K562 (cell line): Measurements from ENCODE around the gene RXRA. TPM values are rescaled to one million over a fixed set of nuclear protein-coding genes. Genes with fewer than 3 reads are reported as not detected.

ENCODE experiments used
- ATAC-seq: fragments of 200-7000 bp; cut with Tn5 transposase; 3 replicates; pipeline ENCODE4 v1.9.1; 2020; ENCODE audit warnings: moderate library complexity
- BruUV-seq: library from RNA; stranded (reverse); fragments of 400-500 nt; replicated peaks from 2 replicates; lab custom pipeline; 2021; lab: Mats Ljungman, UMichigan
- CTCF ChIA-PET: fragments of 300-600 bp; formaldehyde crosslinking; extraction: SDS; loops from one replicate; lab custom pipeline; 2021; ENCODE audit warnings: low intra/inter-chr PET ratio; lab: Yijun Ruan, JAX
- POLR2A ChIA-PET: fragments of 300-600, 350-650 bp; sonication (Branson Sonifier 250); formaldehyde crosslinking; extraction: SDS; loops from one replicate; lab custom pipeline; 2021; ENCODE audit warnings: antibody characterized with exemption, inconsistent platforms; lab: Yijun Ruan, JAX
- DNase-seq, 4 experiments: peaks; one replicate each; pipeline versions ENCODE4 v3.0.0 to v3.0.0-alpha.2; 2011 to 2018; ENCODE audit warnings: low spot score in 3 of 4, mixed read lengths in 3 of 4; ENCODE audit errors: extremely low read depth in 1 of 4
- FAIRE-seq: peaks from 2 replicates; lab custom pipeline; 2011; peaks lifted over from hg19 to GRCh38; lab: Jason Lieb, UNC
- H2AFZ ChIP-seq: 2 replicates; pipeline ENCODE4 v1.6.0; 2011; ENCODE audit warnings: low read depth, low read length, control low read depth, inconsistent platforms
- H3K27ac ChIP-seq: fragments of 200-600 bp; 3 replicates; pipeline ENCODE4 v1.8.0; 2011; ENCODE audit warnings: low read depth, mild to moderate bottlenecking, control low read depth, inconsistent platforms, low read length, moderate library complexity, mixed read lengths; ENCODE audit errors: extremely low read depth
- H3K27me3 ChIP-seq, 2 experiments: fragments of 300-600 bp in 1 of 2; 2 replicates in 1 of 2; 3 replicates in 1 of 2; pipeline versions ENCODE4 v1.6.0 to v1.8.0; 2011; ENCODE audit warnings: inconsistent platforms in 2 of 2, low read length in 2 of 2, mild to moderate bottlenecking in 1 of 2, mixed read lengths in 1 of 2, moderate library complexity in 1 of 2; ENCODE audit not compliant: control insufficient read depth in 2 of 2, insufficient read depth in 2 of 2
- H3K36me3 ChIP-seq: fragments of 300-600 bp; 3 replicates; pipeline ENCODE4 v1.8.0; 2011; ENCODE audit warnings: mild to moderate bottlenecking, low read length, inconsistent platforms; ENCODE audit not compliant: control insufficient read depth, insufficient read depth
- H3K4me1 ChIP-seq, 2 experiments: fragments of 200-600 bp in 1 of 2; replicated peaks in 1 of 2; 2 replicates in 1 of 2; 3 replicates in 1 of 2; pipeline versions ENCODE4 v1.5.1 to v1.8.0; 2011; ENCODE audit warnings: inconsistent platforms in 2 of 2, low read length in 2 of 2, mild to moderate bottlenecking in 1 of 2, mixed read lengths in 1 of 2, moderate library complexity in 1 of 2; ENCODE audit not compliant: control insufficient read depth in 2 of 2, insufficient read depth in 2 of 2
- H3K4me2 ChIP-seq: 2 replicates; pipeline ENCODE4 v1.6.1; 2011; ENCODE audit warnings: low read length, control low read depth, inconsistent platforms, mixed read lengths; ENCODE audit not compliant: insufficient read depth
- H3K4me3 ChIP-seq: fragments of 200-600 bp; sonication (generic), shearing (Covaris generic); 2 replicates; pipeline ENCODE4 v1.5.1; 2016; ENCODE audit warnings: control low read depth, inconsistent platforms
- H3K79me2 ChIP-seq: fragments of 200-600 bp; 3 replicates; pipeline ENCODE4 v1.8.0; 2011; ENCODE audit warnings: low read length, inconsistent platforms; ENCODE audit not compliant: control insufficient read depth, insufficient read depth
- H3K9ac ChIP-seq, 2 experiments: 2 replicates each; pipeline versions ENCODE4 v1.6.0 to v1.6.1; 2011; ENCODE audit warnings: low read depth in 2 of 2, low read length in 2 of 2, control low read depth in 1 of 2, inconsistent platforms in 1 of 2, mild to moderate bottlenecking in 1 of 2, mixed read lengths in 1 of 2; ENCODE audit not compliant: insufficient read depth in 1 of 2
- H3K9me1 ChIP-seq: one replicate; pipeline ENCODE4 v1.6.0; 2011; ENCODE audit warnings: inconsistent platforms, mild to moderate bottlenecking, low read length, moderate library complexity; ENCODE audit not compliant: control insufficient read depth, insufficient read depth
- H3K9me3 ChIP-seq: replicated peaks from 2 replicates; pipeline ENCODE4 v1.5.1; 2011; ENCODE audit warnings: low read depth, low read length, inconsistent platforms; ENCODE audit not compliant: control insufficient read depth, insufficient read depth
- H4K20me1 ChIP-seq: replicated peaks from 2 replicates; pipeline ENCODE4 v1.6.1; 2011; ENCODE audit warnings: low read length, inconsistent platforms, mixed read lengths; ENCODE audit not compliant: control insufficient read depth, insufficient read depth
- CCNT2 ChIP-seq: IDR thresholded peaks from 2 replicates; pipeline ENCODE4 v1.6.1; 2011; ENCODE audit warnings: borderline replicate concordance, low read depth, mild to moderate bottlenecking, moderate library complexity, mixed read lengths, low read length; ENCODE audit not compliant: insufficient read length; ENCODE audit errors: extremely low read depth
- EP400 ChIP-seq: fragments of 450-650 bp; IDR thresholded peaks from 2 replicates; pipeline ENCODE4 v1.6.1; 2017; ENCODE audit warnings: antibody characterized with exemption, mild to moderate bottlenecking, moderate library complexity
- HDAC8 ChIP-seq: fragments of 450-650 bp; IDR thresholded peaks from 2 replicates; pipeline ENCODE4 v1.6.1; 2016; ENCODE audit warnings: mild to moderate bottlenecking, missing genetic modification characterization, moderate library complexity, missing compliant biosample characterization
- JUN ChIP-seq, 2 experiments: sonication (generic) in 1 of 2; formaldehyde crosslinking in 1 of 2; IDR thresholded peaks; 2 replicates each; pipeline versions ENCODE4 v1.6.1 to v1.8.0; 2012 to 2022; ENCODE audit warnings: borderline replicate concordance in 2 of 2, mild to moderate bottlenecking in 2 of 2, improper control_type of control experiment in 1 of 2, low read depth in 1 of 2, low read length in 1 of 2, missing genetic modification reagents in 1 of 2
- KHSRP ChIP-seq: fragments of 450-650 bp; IDR thresholded peaks from 2 replicates; pipeline ENCODE4 v1.6.1; 2017
- NFXL1 ChIP-seq: fragments of 450-650 bp; formaldehyde crosslinking; IDR thresholded peaks from 2 replicates; pipeline ENCODE4 v1.4.0; 2021; ENCODE audit warnings: mild to moderate bottlenecking
- NR3C1 ChIP-seq: sonication (generic); formaldehyde crosslinking; IDR thresholded peaks from 2 replicates; pipeline ENCODE4 v1.8.1; 2022; ENCODE audit warnings: missing genetic modification reagents
- PCBP1 ChIP-seq: fragments of 200-400 bp; formaldehyde crosslinking; IDR thresholded peaks from 2 replicates; pipeline ENCODE4 v1.6.1; 2018; ENCODE audit warnings: mild to moderate bottlenecking, low read depth, low read length; ENCODE audit not compliant: poor library complexity, severe bottlenecking
- PML ChIP-seq: IDR thresholded peaks from 2 replicates; pipeline ENCODE4 v1.6.1; 2012; ENCODE audit warnings: low read length, inconsistent platforms
- RBM34 ChIP-seq: fragments of 200-400 bp; formaldehyde crosslinking; IDR thresholded peaks from 2 replicates; pipeline ENCODE4 v1.6.1; 2018; ENCODE audit warnings: low read length, borderline replicate concordance; ENCODE audit not compliant: insufficient read depth
- RERE ChIP-seq: sonication (generic); formaldehyde crosslinking; IDR thresholded peaks from 2 replicates; pipeline ENCODE4 v1.8.0; 2023; ENCODE audit warnings: missing genetic modification reagents, mild to moderate bottlenecking, borderline replicate concordance
- RFX5 ChIP-seq: IDR thresholded peaks from 2 replicates; pipeline ENCODE4 v1.6.1; 2011; ENCODE audit warnings: low read depth, mild to moderate bottlenecking, improper control_type of control experiment, low read length
- SMAD2 ChIP-seq: fragments of 150-350 bp; IDR thresholded peaks from 2 replicates; pipeline ENCODE4 v1.6.1; 2014; ENCODE audit warnings: low read depth, mild to moderate bottlenecking, low read length
- SMARCB1 ChIP-seq: IDR thresholded peaks from 2 replicates; pipeline ENCODE4 v1.6.1; 2011; ENCODE audit warnings: improper control_type of control experiment, low read depth; ENCODE audit not compliant: insufficient read length
- STAG1 ChIP-seq: sonication (generic); formaldehyde crosslinking; IDR thresholded peaks from 2 replicates; pipeline ENCODE4 v1.5.0; 2020; ENCODE audit warnings: missing genetic modification reagents, borderline replicate concordance
- WGBS: fragments of 100-300 bp; shearing (Covaris generic); methylation state at CpG from one replicate; pipeline ENCODE4 v1.1.6; 2016; ENCODE audit warnings: low coverage, mixed read lengths; ENCODE audit not compliant: insufficient coverage; ENCODE audit errors: missing lambda C conversion rate; 5-methylcytosine and 5-hydroxymethylcytosine counted together
- in situ Hi-C: fragments of 300-500 bp; cut with MboI; formaldehyde crosslinking; loops from 4 replicates; pipeline ENCODE4 v1.15.0; 2018; ENCODE audit warnings: inconsistent platforms, mixed read lengths
- intact Hi-C: fragments of 100-400 bp; cut with micrococcal nuclease; formaldehyde crosslinking; loops from 2 replicates; pipeline ENCODE4 v1.14.2; 2022
- polyA plus RNA-seq, 8 experiments: library from polyadenylated mRNA; depleted of rRNA in 4 of 8; stranded (reverse) in 5 of 8; unstranded in 3 of 8; fragments of >200 nt; fragmentation: Nextera tagmentation in 2 of 8; fragmentation: Illumina TruSeq in 1 of 8; extraction: Ambion mirVana in 2 of 8; extraction: Trizol in 1 of 8; gene quantifications; 2 replicates each; pipeline versions ENCODE4 v1.2.1 to v1.2.3, GENCODE V29; 2011 to 2014; ENCODE audit warnings: inconsistent platforms in 1 of 8, missing spikeins in 1 of 8
- total RNA-seq, 7 experiments: library from RNA; depleted of rRNA in 6 of 7; stranded (reverse); fragments of >200 nt in 6 of 7; fragmentation: Illumina TruSeq in 2 of 7; extraction: Trizol in 2 of 7; gene quantifications; 2 replicates each; pipeline versions ENCODE4 v1.2.1 to v1.2.3, GENCODE V29; 2011 to 2021; ENCODE audit warnings: low replicate concordance in 1 of 7
- TF ChIP-seq, protein P1 (sequence below): fragments of 250-450 bp; sonication (Bioruptor Pico); IDR thresholded peaks from 2 replicates; pipeline ENCODE4 v1.5.0; 2021

RXRA gene
- total and polyA plus RNA-seq, 9 of the 15 experiments (the other 6 are each of a cell fraction or from before 2014, with no cell fraction given): 0.35 to 23.6 (median 4.6) TPM

GRCh38 chr9:134431095-134431494 is 104.8 kb downstream of the RXRA start (continued):
- TF ChIP-seq RBM34 (no peak), PML (no peak), SMAD2 (no peak), KHSRP (no peak)
- TF ChIP-seq, all 486 proteins: peak for 0

GRCh38 chr9:134431626-134432025 is 105.4 kb downstream of the RXRA start:
- ATAC-seq: no peak
- Histone ChIP-seq H4K20me1 (no peaks in the 10 kb centered on the region), H3K4me1 (peaks cover 0 to 10% of the 10 kb centered on the region in 2 experiments; a peak in 2 of 5 replicates), H3K9me1 (no peaks in the 10 kb centered on the region), H2AFZ (no peak overlapping the region), H3K9ac (no peak overlapping the region; a peak in 1 of 4 replicates), H3K79me2 (no peaks in the 10 kb centered on the region), H3K27ac (no peak overlapping the region), H3K4me3 (no peak overlapping the region), H3K9me3 (no peaks in the 10 kb centered on the region), H3K4me2 (no peak overlapping the region), H3K27me3 (no peaks in the 10 kb centered on the region), H3K36me3 (peaks cover 7% of the 10 kb centered on the region; the same call in 1 of the 3 replicates)
- DNase-seq: no peak
- ChIA-PET CTCF (no interaction called here), POLR2A (no interaction called here)
- FAIRE-seq: no peak
- no TSS peak for BruUV-seq
- WGBS: 81% methylated on average over 13 of the region's 16 CpGs
- in situ Hi-C loops (no loop called here), intact Hi-C loops (no loop called here)
- no peak for TF ChIP-seq SMARCB1
- no peak for TF ChIP-seq STAG1
- TF ChIP-seq NFXL1 (CRISPR knock-in tag): no peak
- TF ChIP-seq HDAC8 (tag): no peak
- TF ChIP-seq JUN (IDR thresholded peaks at IDR 0.05; ENCODE audit: borderline replicate concordance, low read depth, low read length): no peak
- no peak for TF ChIP-seq JUN (CRISPR knock-in tag; IDR thresholded peaks at IDR 0.05; ENCODE audit: borderline replicate concordance)
- no peak for TF ChIP-seq EP400
- TF ChIP-seq, protein P1, sequence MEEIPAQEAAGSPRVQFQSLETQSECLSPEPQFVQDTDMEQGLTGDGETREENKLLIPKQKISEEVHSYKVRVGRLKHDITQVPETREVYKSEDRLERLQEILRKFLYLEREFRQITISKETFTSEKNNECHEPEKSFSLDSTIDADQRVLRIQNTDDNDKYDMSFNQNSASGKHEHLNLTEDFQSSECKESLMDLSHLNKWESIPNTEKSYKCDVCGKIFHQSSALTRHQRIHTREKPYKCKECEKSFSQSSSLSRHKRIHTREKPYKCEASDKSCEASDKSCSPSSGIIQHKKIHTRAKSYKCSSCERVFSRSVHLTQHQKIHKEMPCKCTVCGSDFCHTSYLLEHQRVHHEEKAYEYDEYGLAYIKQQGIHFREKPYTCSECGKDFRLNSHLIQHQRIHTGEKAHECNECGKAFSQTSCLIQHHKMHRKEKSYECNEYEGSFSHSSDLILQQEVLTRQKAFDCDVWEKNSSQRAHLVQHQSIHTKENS: no peak
- TF ChIP-seq NR3C1 (CRISPR knock-in tag): no peak
- TF ChIP-seq PCBP1: no peak
- no peak for TF ChIP-seq RERE
- no peak for TF ChIP-seq CCNT2
- no peak for TF ChIP-seq RFX5
